AG04450 (cell line): ENCODE results near the gene VPS41. TPM values are rescaled to one million over a fixed set of nuclear protein-coding genes. Genes with fewer than 3 reads are reported as not detected.
A peak's percentile ranks its signal among the peaks of the same experiment; 100 is the strongest.

Experiments
- CTCF ChIA-PET: fragments of 300-600, 350-600 bp; formaldehyde crosslinking; extraction: SDS; loops from one replicate; lab custom pipeline; 2022; ENCODE audit warnings: antibody characterized with exemption, inconsistent platforms; lab: Charles Lee
- POLR2A ChIA-PET: fragments of 350-600 bp; formaldehyde crosslinking; extraction: SDS; loops from one replicate; lab custom pipeline; 2021; ENCODE audit warnings: antibody characterized with exemption, inconsistent platforms; lab: Yijun Ruan, JAX
- DNase-seq: peaks from one replicate; pipeline ENCODE4 v3.0.0-alpha.2; 2011; ENCODE audit warnings: low read depth, low spot score
- H3K27ac ChIP-seq: one replicate; pipeline ENCODE4 v1.5.1; 2012; ENCODE audit warnings: low read depth, low read length, control low read depth
- H3K27me3 ChIP-seq: one replicate; pipeline ENCODE4 v1.6.0; 2012; ENCODE audit warnings: low read length; ENCODE audit not compliant: control insufficient read depth, insufficient read depth
- H3K4me3 ChIP-seq: 2 replicates; pipeline ENCODE4 v1.5.1; 2011; ENCODE audit warnings: mild to moderate bottlenecking, low read depth, low read length, control low read depth
- H3K9me3 ChIP-seq: 2 replicates; pipeline ENCODE4 v1.5.1; 2012; ENCODE audit warnings: low read length; ENCODE audit not compliant: control insufficient read depth, insufficient read depth
- CTCF ChIP-seq: IDR thresholded peaks from 2 replicates; pipeline ENCODE4 v1.5.1; 2011; ENCODE audit warnings: low read depth, low read length, control low read depth, inconsistent platforms
- polyA plus RNA-seq: library from polyadenylated mRNA; depleted of rRNA; stranded (reverse); fragments of >200 nt; gene quantifications from 2 replicates; pipeline ENCODE4 v1.2.3, GENCODE V29; 2011

The VPS41 gene
- polyA plus RNA-seq, 1 experiment, result 67.1 TPM

DNA sequence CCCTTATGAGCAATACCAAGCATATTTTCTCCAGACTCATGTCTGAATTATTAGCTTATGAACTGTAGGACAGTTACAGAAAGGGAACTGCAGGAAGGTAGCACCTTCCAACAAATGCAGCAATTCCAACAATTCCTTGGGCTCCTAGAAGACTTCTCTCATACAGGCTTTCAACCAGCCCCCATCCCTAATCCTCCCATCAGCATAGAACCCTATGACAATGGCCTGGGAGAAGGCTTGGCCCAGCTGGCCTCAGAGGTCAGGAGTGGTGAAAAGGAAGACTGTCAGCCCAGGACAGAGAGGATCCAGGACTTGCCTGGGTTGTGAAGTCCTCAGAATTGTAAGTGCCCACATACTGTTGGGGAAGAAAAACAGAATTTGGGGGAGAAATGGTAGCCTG lies 5.9 kb downstream of the VPS41 start:
- no peak for DNase-seq

GRCh38 chr7:38902449-38902848 lies 6.5 kb downstream of the VPS41 start:
- Histone ChIP-seq H3K4me3 (no peak overlapping the region), H3K27ac (no peak overlapping the region), H3K27me3 (no peaks in the 10 kb centered on the region), H3K9me3 (no peaks in the 10 kb centered on the region)
- CTCF ChIA-PET, result interaction anchor here (1.5 kb wide), 1 partner anchor 30 kb away, joined by 3 read pairs; no protein-coding TSS in a partner anchor
- POLR2A ChIA-PET, result no interaction called here
- DNase-seq, result no peak
- TF ChIP-seq CTCF, result no peak

More for the DNA sequence above, 5.9 kb downstream of the VPS41 start:
- no peak for TF ChIP-seq CTCF
- POLR2A ChIA-PET, result no interaction called here
- H3K9me3 ChIP-seq, result no peaks in the 10 kb centered on the region
- H3K27me3 ChIP-seq, result no peaks in the 10 kb centered on the region
- H3K27ac ChIP-seq, result no peak overlapping the region
- H3K4me3 ChIP-seq, result no peak overlapping the region
- CTCF ChIA-PET, result interaction anchor here (1.5 kb wide), 1 partner anchor 29 kb away, joined by 3 read pairs; no protein-coding TSS in a partner anchor

DNA sequence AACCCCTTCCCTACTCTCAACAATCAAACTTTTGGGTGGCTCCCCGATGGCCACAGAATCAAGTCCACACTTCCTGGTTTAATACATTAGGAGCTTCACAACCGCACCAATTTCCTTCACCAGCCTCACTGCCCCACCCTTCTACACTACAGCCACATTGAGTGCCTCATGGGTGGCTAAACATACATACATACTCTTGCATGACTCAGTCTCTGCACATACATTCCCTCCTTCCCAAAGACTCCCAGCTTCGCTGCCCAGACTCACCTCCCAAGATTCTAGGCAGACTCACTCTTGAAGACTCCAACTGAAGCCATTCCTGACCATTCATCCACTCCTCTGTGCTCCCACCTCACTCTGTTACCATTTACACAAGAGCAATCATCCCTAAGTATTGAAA lies 15.9 kb downstream of the VPS41 start:
- no peak for DNase-seq
- POLR2A ChIA-PET, result no interaction called here
- no peak overlapping the region for H3K27ac ChIP-seq
- no peaks in the 10 kb centered on the region for H3K27me3 ChIP-seq
- no peak for TF ChIP-seq CTCF
- CTCF ChIA-PET, result no interaction called here
- H3K9me3 ChIP-seq, result no peaks in the 10 kb centered on the region
- no peak overlapping the region for H3K4me3 ChIP-seq

- CTCF ChIA-PET, result interaction anchor here (0.8 to 1.7 kb wide), 2 partner anchors 10 to 93 kb away, joined by 4 read pairs; no protein-coding TSS in a partner anchor
These were observed 18.4 kb downstream of the VPS41 start for GRCh38 chr7:38890597-38890996.

DNA sequence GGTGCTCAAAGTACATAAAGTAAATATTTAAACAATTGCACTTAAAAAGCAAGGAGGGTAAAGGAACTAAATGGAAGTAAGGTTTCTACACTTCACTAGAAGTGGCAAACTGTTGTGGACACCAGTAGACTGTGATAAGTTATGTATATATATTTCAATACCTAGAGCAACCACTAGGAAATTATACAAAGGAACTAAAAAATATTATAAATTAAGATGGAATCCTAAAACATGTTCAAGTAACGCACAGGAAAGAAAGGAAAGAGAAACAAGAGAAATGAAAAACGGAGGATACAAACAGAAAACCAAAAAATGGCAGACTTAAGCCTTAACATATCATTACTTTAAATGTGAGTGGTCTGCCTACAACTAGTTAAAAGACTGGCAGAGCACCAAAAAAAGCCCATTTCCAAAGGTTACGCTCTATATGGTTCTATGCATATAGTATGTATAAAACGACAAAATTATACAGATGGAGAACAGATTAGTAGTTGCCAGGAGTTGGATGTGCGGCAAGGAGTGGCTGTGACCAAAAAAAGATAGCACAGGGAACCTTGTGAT lies 19.0 kb downstream of the VPS41 start:
- ChIA-PET POLR2A (no interaction called here), CTCF (no interaction called here)
- TF ChIP-seq CTCF, result peak; percentile 30; the same call in 1 of the 2 replicates
- no peaks in the 10 kb centered on the region for H3K27me3 ChIP-seq
- H3K9me3 ChIP-seq, result no peaks in the 10 kb centered on the region
- no peak overlapping the region for H3K4me3 ChIP-seq
- no peak for DNase-seq
- H3K27ac ChIP-seq, result no peak overlapping the region

More at GRCh38 chr7:38890597-38890996, 18.4 kb downstream of the VPS41 start:
- no peak overlapping the region for H3K4me3 ChIP-seq
- POLR2A ChIA-PET, result no interaction called here
- no peaks in the 10 kb centered on the region for H3K27me3 ChIP-seq
- H3K9me3 ChIP-seq, result no peaks in the 10 kb centered on the region
- TF ChIP-seq CTCF, result no peak
- H3K27ac ChIP-seq, result no peak overlapping the region
- DNase-seq, result no peak
